ENCODE data around the gene IDH3B. TPM values are rescaled to one million over a fixed set of nuclear protein-coding genes. Genes with fewer than 3 reads are reported as not detected.
A peak's percentile ranks its signal among the peaks of the same experiment; 100 is the strongest.

The IDH3B gene
- total RNA-seq, 2 donors from 2014 or later: 89.9 to 91.7 TPM

DNA sequence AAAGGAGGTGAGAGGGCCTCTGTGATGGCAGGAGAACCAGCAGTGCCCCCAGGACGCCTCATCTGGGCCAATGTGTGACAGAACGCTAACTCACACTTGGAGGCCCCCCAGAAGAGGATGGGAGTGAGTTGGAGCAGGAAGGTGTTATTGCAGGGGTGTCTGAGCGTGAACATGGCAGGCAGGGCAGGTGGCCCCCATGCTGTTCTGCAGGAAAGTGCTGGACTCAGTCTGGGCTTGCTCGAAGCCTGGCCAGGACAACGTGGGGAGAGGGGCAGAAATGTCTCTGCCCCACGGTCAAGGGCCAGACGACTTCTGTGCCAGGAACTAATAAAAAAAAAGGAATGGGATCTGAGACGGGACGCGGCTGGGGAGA lies 27.6 kb upstream of the IDH3B start:
- peak; percentile 51 for DNase-seq
- Mint-ChIP-seq H3K27ac (no peak overlapping the region), H3K9me3 (no peaks in the 10 kb centered on the region), H3K4me1 (peaks cover 10% of the 10 kb centered on the region), H3K4me3 (peak overlapping the region; percentile 71), H3K36me3 (ENCODE audit: low read depth) (no peaks in the 10 kb centered on the region), H3K27me3 (ENCODE audit: insufficient read depth) (peaks cover 87% of the 10 kb centered on the region)
- H3K4me3 ChIP-seq (ENCODE audit: low read length): no peak overlapping the region
- no peak overlapping the region for H3K27ac ChIP-seq (ENCODE audit: low read depth, low read length)
- no peaks in the 10 kb centered on the region for H3K4me1 ChIP-seq (ENCODE audit: control insufficient read depth, insufficient read depth, low read length)
- no peaks in the 10 kb centered on the region for H3K36me3 ChIP-seq (ENCODE audit: control insufficient read depth, insufficient read depth, low read length)
- WGBS, 2 experiments (ENCODE audit: insufficient coverage in 1 of 2, insufficient read length in 1 of 2): 56 to 60% methylated on average over 9 to 10 of the region's 10 CpGs
- H3K9me3 ChIP-seq (ENCODE audit: control insufficient read depth, low read length): no peaks in the 10 kb centered on the region
- no peak overlapping the region for H3K9ac ChIP-seq (ENCODE audit: extremely low read depth, low read length, poor library complexity, severe bottlenecking)
- peaks cover 84% of the 10 kb centered on the region for H3K27me3 ChIP-seq (ENCODE audit: control insufficient read depth, insufficient read depth, low read length, poor library complexity, severe bottlenecking)
- TF ChIP-seq, protein P1, sequence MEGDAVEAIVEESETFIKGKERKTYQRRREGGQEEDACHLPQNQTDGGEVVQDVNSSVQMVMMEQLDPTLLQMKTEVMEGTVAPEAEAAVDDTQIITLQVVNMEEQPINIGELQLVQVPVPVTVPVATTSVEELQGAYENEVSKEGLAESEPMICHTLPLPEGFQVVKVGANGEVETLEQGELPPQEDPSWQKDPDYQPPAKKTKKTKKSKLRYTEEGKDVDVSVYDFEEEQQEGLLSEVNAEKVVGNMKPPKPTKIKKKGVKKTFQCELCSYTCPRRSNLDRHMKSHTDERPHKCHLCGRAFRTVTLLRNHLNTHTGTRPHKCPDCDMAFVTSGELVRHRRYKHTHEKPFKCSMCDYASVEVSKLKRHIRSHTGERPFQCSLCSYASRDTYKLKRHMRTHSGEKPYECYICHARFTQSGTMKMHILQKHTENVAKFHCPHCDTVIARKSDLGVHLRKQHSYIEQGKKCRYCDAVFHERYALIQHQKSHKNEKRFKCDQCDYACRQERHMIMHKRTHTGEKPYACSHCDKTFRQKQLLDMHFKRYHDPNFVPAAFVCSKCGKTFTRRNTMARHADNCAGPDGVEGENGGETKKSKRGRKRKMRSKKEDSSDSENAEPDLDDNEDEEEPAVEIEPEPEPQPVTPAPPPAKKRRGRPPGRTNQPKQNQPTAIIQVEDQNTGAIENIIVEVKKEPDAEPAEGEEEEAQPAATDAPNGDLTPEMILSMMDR (conservative IDR thresholded peaks at IDR 0.05): no peak

DNA sequence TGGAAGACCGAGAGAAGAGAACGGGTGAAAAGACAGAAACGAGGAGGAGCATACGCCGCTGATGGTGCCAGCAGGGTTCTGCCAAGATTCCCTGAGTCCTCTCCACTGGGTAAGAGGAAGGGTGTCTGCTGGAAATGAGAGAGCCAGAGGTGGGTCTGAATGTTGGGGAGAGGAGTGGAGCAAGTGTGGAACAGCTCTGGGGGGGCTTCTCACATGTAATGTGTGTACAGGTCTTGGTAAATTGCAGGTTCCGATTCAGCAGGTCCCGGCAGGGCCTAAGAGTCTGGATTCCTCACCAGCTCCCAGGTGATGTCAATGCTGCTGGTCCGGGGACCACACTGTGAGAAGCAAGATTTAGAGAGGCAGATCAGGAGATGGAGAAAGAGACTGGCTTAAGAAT lies 27.1 kb upstream of the IDH3B start:
- no peak for DNase-seq
- Histone ChIP-seq H3K4me1 (ENCODE audit: control insufficient read depth, insufficient read depth, low read length) (no peaks in the 10 kb centered on the region), H3K36me3 (ENCODE audit: control insufficient read depth, insufficient read depth, low read length) (no peaks in the 10 kb centered on the region), H3K27ac (ENCODE audit: low read depth, low read length) (no peak overlapping the region), H3K9ac (ENCODE audit: extremely low read depth, low read length, poor library complexity, severe bottlenecking) (no peak overlapping the region), H3K9me3 (ENCODE audit: control insufficient read depth, low read length) (no peaks in the 10 kb centered on the region), H3K27me3 (ENCODE audit: control insufficient read depth, insufficient read depth, low read length, poor library complexity, severe bottlenecking) (peaks cover 86% of the 10 kb centered on the region), H3K4me3 (ENCODE audit: low read length) (no peak overlapping the region)
- Mint-ChIP-seq H3K4me3 (peak overlapping the region; percentile 71), H3K36me3 (ENCODE audit: low read depth) (no peaks in the 10 kb centered on the region), H3K27me3 (ENCODE audit: insufficient read depth) (peaks cover 87% of the 10 kb centered on the region), H3K27ac (no peak overlapping the region), H3K9me3 (no peaks in the 10 kb centered on the region), H3K4me1 (peaks cover 10% of the 10 kb centered on the region)
- 85 to 93% methylated on average over 8 of the region's 8 CpGs for WGBS, 2 experiments (ENCODE audit: insufficient coverage in 1 of 2, insufficient read length in 1 of 2)
- TF ChIP-seq, protein P1 (conservative IDR thresholded peaks at IDR 0.05): no peak

DNA sequence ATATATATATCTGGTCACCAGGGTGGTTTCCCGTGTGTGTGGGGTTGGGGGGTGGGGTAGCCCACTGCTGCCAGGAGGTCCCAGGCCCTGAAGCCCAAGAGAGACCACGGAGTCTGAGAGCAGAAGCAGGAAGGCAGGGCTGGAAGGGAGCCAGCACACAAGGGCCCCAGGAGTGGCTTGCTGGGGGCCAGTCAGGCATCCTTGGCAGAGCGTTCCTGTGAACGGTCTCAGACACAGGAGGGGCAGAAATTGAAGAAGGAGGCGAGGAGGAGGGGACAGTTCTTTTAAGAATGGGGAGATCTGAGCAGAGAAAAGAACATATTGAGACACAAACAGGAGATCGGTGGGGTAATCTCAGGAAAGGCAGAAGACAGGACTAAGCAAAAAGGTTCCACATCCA lies 26.7 kb upstream of the IDH3B start:
- H3K4me1 ChIP-seq (ENCODE audit: control insufficient read depth, insufficient read depth, low read length): no peaks in the 10 kb centered on the region
- no peaks in the 10 kb centered on the region for H3K9me3 ChIP-seq (ENCODE audit: control insufficient read depth, low read length)
- H3K4me3 ChIP-seq (ENCODE audit: low read length): no peak overlapping the region
- no peak overlapping the region for H3K9ac ChIP-seq (ENCODE audit: extremely low read depth, low read length, poor library complexity, severe bottlenecking)
- H3K27ac Mint-ChIP-seq: no peak overlapping the region
- peaks cover 87% of the 10 kb centered on the region for H3K27me3 Mint-ChIP-seq (ENCODE audit: insufficient read depth)
- no peaks in the 10 kb centered on the region for H3K36me3 Mint-ChIP-seq (ENCODE audit: low read depth)
- H3K4me3 Mint-ChIP-seq: no peak overlapping the region
- peaks cover 10% of the 10 kb centered on the region for H3K4me1 Mint-ChIP-seq
- TF ChIP-seq, protein P1 (conservative IDR thresholded peaks at IDR 0.05): no peak
- no peaks in the 10 kb centered on the region for H3K9me3 Mint-ChIP-seq
- DNase-seq: no peak
- WGBS, 2 experiments (ENCODE audit: insufficient coverage in 1 of 2, insufficient read length in 1 of 2): 84 to 88% methylated on average over 5 to 6 of the region's 6 CpGs
- H3K27me3 ChIP-seq (ENCODE audit: control insufficient read depth, insufficient read depth, low read length, poor library complexity, severe bottlenecking): peaks cover 86% of the 10 kb centered on the region
- H3K36me3 ChIP-seq (ENCODE audit: control insufficient read depth, insufficient read depth, low read length): no peaks in the 10 kb centered on the region
- H3K27ac ChIP-seq (ENCODE audit: low read depth, low read length): no peak overlapping the region
